Measurements from ENCODE around the gene CDH4.

Gene CDH4

GRCh38 chr20:61532736-61533135 lies 280.7 kb downstream of the CDH4 start:
- FAIRE-seq, result no peak
- no peak for DNase-seq (ENCODE audit: insufficient read length, low spot score)
- TF ChIP-seq POLR2A (IDR thresholded peaks at IDR 0.05; ENCODE audit: low read depth, low read length), result no peak

GRCh38 chr20:61533231-61533631 lies 281.2 kb downstream of the CDH4 start:
- TF ChIP-seq POLR2A (IDR thresholded peaks at IDR 0.05; ENCODE audit: low read depth, low read length), result no peak
- no peak for FAIRE-seq
- DNase-seq (ENCODE audit: insufficient read length, low spot score), result no peak

GRCh38 chr20:61534346-61534745 lies 282.3 kb downstream of the CDH4 start:
- no peak for TF ChIP-seq POLR2A (IDR thresholded peaks at IDR 0.05; ENCODE audit: low read depth, low read length)
- no peak for DNase-seq (ENCODE audit: insufficient read length, low spot score)
- no peak for FAIRE-seq

DNA sequence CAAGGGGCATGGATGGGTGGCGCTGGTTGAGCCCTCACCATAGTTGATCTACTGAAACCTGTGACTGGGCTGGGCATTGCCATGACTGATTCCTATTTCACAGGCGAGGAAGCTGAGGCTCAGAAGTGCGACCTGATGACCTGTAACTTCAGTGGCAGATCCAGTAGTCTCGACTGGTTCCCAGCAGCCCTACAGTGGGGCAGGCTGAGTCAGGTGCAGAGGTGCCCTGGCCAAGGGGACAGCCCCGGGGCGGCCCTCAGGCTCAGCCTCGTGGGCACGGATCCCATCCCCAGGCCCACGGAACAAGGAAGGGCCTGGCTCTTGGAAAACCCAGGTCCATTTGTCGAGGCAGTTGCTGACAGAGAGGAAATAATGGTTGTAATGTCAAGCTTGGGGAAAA lies 283.0 kb downstream of the CDH4 start:
- no peak for FAIRE-seq
- no peak for TF ChIP-seq POLR2A (IDR thresholded peaks at IDR 0.05; ENCODE audit: low read depth, low read length)
- no peak for DNase-seq (ENCODE audit: insufficient read length, low spot score)

GRCh38 chr20:61535536-61535935 lies 283.5 kb downstream of the CDH4 start:
- DNase-seq (ENCODE audit: insufficient read length, low spot score) (no peak), FAIRE-seq (no peak)
- TF ChIP-seq POLR2A (IDR thresholded peaks at IDR 0.05; ENCODE audit: low read depth, low read length), result no peak

GRCh38 chr20:61535956-61536355 lies 283.9 kb downstream of the CDH4 start:
- FAIRE-seq (no peak), DNase-seq (ENCODE audit: insufficient read length, low spot score) (no peak)
- TF ChIP-seq POLR2A (IDR thresholded peaks at IDR 0.05; ENCODE audit: low read depth, low read length), result no peak

DNA sequence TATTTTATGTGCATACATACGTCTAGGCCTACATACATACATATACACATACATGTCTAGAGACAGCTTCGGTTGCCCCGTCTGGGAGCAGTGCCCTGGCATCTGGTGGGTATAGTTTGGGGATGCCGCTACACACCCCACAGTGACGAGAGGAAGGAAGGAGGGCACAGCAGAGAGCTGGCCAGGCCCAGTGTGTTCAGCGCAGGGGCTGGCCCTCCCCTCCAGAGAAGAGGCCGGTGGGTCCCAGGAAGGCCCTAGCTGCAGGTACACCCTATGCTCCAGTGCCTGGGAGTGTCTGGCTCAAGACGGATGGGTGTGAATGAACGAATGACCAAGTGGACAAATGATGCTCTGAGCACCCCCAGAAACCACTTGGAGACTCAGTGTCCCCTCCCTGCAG lies 284.6 kb downstream of the CDH4 start:
- no peak for TF ChIP-seq POLR2A (IDR thresholded peaks at IDR 0.05; ENCODE audit: low read depth, low read length)
- no peak for FAIRE-seq
- no peak for DNase-seq (ENCODE audit: insufficient read length, low spot score)

DNA sequence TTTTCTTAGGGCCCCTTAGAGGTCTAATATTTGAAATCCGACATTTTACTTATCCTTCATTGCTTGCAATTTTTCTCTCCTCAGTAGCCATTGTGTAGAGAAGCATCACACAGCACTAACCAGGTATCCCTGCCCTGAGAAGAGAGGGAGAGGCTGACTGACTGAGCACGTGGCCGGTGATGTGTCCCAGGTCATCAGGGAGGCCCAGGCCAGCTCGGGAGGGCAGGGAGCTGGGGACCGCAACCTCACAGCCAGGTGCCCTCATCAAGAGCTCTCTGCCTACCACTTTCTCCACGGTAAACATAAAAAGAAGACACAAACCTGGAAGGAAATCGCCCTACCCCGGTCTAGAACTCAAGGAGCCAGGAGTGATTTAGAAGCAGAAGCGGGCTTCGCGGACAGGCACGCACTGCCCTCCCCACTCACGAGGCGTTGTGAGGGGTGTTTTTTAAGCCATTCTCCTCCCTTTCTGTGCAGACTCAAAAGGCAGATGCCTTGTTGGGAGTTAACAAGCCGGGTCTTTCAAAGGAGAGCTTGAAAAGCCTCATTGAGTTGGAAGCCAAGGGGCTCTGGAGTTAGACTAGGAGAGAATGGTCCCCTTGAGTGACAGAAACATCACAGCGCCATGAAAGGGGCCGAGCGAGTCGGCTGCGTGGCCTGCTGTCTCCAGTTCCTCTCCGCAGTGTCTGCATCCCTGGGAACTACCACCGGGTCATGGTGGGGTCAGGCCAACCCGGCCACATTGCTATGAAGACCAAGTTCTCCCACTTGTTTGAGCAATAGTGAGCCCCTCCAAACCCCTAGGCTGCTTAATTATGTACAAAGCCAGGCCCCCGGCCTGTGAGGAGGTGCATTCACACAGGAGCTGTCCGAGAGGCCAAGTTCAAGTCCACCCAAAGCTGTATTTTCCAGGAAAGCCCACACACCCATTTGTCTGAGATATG lies 285.4 kb downstream of the CDH4 start:
- TF ChIP-seq POLR2A (IDR thresholded peaks at IDR 0.05; ENCODE audit: low read depth, low read length), result no peak
- DNase-seq (ENCODE audit: insufficient read length, low spot score), result no peak
- no peak for FAIRE-seq

DNA sequence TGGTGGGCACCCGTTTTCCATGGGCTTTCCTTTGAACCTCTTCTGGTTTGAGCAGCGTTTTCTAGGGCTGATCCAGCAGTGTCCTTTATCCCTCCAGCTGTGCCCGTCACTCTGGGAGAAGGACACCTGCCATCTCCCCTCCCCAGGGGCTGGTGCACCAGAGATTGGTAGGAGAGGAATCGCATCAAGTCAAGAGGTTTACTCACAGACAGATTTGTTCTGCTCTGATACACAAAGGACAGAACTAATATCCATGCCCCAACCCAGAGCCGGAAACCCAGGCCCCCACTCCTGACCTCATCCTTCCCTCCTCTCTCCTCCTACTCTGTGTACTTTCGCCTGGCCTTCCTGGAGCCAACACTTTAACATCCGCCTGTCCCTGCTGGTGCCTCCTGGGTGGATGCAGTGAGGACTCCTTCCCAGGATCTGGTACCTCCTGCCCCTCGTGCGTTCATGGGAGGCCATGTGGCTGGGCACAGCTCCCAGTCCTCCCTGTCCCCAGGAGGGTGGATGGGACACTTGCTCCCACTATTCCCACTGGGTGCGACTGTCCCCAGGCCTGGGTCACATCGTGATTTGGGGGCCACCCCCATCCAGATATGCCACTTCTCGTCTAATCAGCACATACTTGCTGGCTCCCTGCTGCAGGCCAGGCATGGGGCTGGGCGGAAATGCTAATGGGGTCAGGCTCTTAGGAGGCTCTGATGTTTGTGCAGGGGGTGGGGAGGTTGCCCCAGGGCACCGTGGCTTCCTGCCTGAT lies 286.3 kb downstream of the CDH4 start:
- DNase-seq (ENCODE audit: insufficient read length, low spot score), result no peak
- no peak for FAIRE-seq
- no peak for TF ChIP-seq POLR2A (IDR thresholded peaks at IDR 0.05; ENCODE audit: low read depth, low read length)

DNA sequence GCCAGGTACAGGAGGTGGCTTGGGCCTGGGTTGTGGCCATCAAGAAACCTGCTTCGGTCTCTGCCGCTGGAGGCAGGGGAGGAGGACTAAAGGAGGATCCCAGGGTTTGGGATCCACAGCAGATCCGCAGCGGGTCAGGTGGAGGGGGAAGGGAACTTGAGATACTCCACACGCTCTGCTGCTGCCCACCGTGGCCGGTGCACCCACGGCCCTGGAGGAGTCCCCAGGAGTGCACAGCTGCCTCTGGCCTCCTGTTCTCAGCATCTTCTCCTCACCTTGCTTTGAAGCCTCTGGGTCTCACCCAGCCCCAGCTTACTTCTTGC lies 286.8 kb downstream of the CDH4 start:
- FAIRE-seq (no peak), DNase-seq (ENCODE audit: insufficient read length, low spot score) (no peak)
- no peak for TF ChIP-seq POLR2A (IDR thresholded peaks at IDR 0.05; ENCODE audit: low read depth, low read length)

- FAIRE-seq, result no peak
- DNase-seq (ENCODE audit: insufficient read length, low spot score), result no peak
- no peak for TF ChIP-seq POLR2A (IDR thresholded peaks at IDR 0.05; ENCODE audit: low read depth, low read length)
These were observed 287.8 kb downstream of the CDH4 start for GRCh38 chr20:61539706-61540360.

- no peak for TF ChIP-seq POLR2A (IDR thresholded peaks at IDR 0.05; ENCODE audit: low read depth, low read length)
- no peak for FAIRE-seq
- no peak for DNase-seq (ENCODE audit: insufficient read length, low spot score)
These were observed 289.5 kb downstream of the CDH4 start for GRCh38 chr20:61541537-61541936.

- no peak for FAIRE-seq
- no peak for TF ChIP-seq POLR2A (IDR thresholded peaks at IDR 0.05; ENCODE audit: low read depth, low read length)
These were observed 291.0 kb downstream of the CDH4 start for GRCh38 chr20:61543086-61543485.

More at GRCh38 chr20:61543086-61543485, 291.0 kb downstream of the CDH4 start:
- DNase-seq (ENCODE audit: insufficient read length, low spot score), result no peak

Data from H54 (cell line).